ENCODE data around the gene PHB1. TPM values are rescaled to one million over a fixed set of nuclear protein-coding genes. Genes with fewer than 3 reads are reported as not detected.

PHB1 gene
- polyA plus RNA-seq, 1 of the 3 experiments (the other 2 are of a cell fraction): 379 TPM

- peak; percentile 37 for DNase-seq
- no peak for TF ChIP-seq USF1 (IDR thresholded peaks at IDR 0.05; ENCODE audit: borderline replicate concordance, low read depth)
- no peak for TF ChIP-seq TEAD4 (IDR thresholded peaks at IDR 0.05; ENCODE audit: borderline replicate concordance, insufficient read depth)
- TF ChIP-seq REST (IDR thresholded peaks at IDR 0.05; ENCODE audit: low read depth, low read length): no peak
- no peak for TF ChIP-seq RCOR1 (IDR thresholded peaks at IDR 0.05; ENCODE audit: low read length)
- TF ChIP-seq POLR2AphosphoS5 (IDR thresholded peaks at IDR 0.05; ENCODE audit: low read depth, low read length): no peak
- H3K9me2 ChIP-seq: no peaks in the 10 kb centered on the region
- H3F3A ChIP-seq (replicated peaks; ENCODE audit: insufficient read depth): no peaks in the 10 kb centered on the region
- WGBS (ENCODE audit: low lambda C conversion rate): 36% methylated on average over 4 of the region's 4 CpGs
- POLR2A ChIA-PET: interaction anchor here (0.9 to 1.8 kb wide), 4 partner anchors 46 to 120 kb away, joined by 3 to 8 read pairs (median 4); partner anchors contain the start of gene NGFR
- no peaks in the 10 kb centered on the region for H3K79me2 ChIP-seq (ENCODE audit: insufficient read depth)
- H3K36me3 ChIP-seq (replicated peaks in 1 of 2; ENCODE audit: control insufficient read depth in 1 of 2, insufficient read depth in 2 of 2, low read length in 1 of 2): no peaks in the 10 kb centered on the region
- no peak overlapping the region for H3K9ac ChIP-seq
- H4K20me1 ChIP-seq (ENCODE audit: insufficient read depth): no peaks in the 10 kb centered on the region
- no peak overlapping the region for H3K4me2 ChIP-seq
- H3K4me1 ChIP-seq (ENCODE audit: control insufficient read depth in 1 of 2, insufficient read depth in 2 of 2, low read depth in 1 of 2, low read length in 1 of 2): peaks cover 9 to 45% of the 10 kb centered on the region in 2 experiments; a peak in 2 of 4 replicates
- peak overlapping the region in 1 of 2 experiments; percentile 81; a peak in 2 of 4 replicates for H3K27ac ChIP-seq (ENCODE audit: low read depth in 2 of 2, low read length in 1 of 2)
- H3K27me3 ChIP-seq (ENCODE audit: insufficient read depth): peaks cover 16% of the 10 kb centered on the region; the same call in 1 of the 2 replicates
- no peaks in the 10 kb centered on the region for H3K9me3 ChIP-seq
- no peak overlapping the region for H3K4me3 ChIP-seq (ENCODE audit: low read depth in 2 of 2, low read length in 1 of 2)
- CTCF ChIA-PET: interaction anchor here (0.7 to 21.7 kb wide), 52 partner anchors 9 to 619 kb away, joined by 3 to 492 read pairs (median 10); partner anchors contain the start of genes NGFR, NXPH3 and PHB1
- H2AFZ ChIP-seq (ENCODE audit: low read depth): no peak overlapping the region
Observed at GRCh38 chr17:49435671-49436029, 21.0 kb upstream of the PHB1 start.

DNA sequence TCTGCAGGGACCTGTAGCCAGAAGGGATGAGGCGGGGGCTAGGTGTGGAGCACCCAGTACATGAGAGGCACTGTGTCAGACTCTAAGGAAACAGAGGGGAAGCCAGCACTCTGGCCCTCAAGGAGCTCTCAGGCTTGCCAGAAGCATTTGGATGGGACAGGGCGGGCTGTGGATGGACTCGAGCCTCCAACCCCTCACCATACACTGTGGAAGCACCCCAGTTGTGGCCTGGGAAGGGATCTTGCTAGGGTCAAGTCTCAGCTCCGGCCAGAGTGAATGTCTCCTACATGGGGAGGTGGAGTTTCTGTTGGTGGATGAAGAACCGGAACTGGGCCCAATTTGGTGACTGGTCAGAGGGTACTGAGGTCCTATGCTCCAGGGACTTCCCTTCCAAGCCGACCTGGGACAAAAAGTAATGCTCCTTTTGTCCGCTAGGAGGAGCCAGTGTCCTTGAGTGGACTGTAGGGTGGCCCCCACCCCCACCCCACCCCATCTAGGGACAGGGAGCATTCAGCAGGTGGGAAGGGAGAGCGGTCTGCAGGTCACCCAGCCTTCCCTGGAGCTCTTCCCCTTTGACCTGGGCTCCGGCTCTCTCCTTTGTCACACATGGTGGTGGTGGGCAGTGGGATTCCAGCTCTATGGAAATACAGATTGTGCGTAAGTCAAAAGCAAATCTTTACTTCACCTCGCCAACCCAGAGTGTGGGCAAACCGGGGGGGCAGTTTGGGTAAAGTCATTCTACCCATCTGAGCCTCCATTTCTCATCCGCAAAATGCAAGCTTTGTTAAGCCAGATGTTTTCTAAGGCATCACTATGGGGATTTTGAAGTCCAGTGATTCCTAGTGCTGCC is 20.4 kb upstream of the PHB1 start:
- no peak overlapping the region for H2AFZ ChIP-seq (ENCODE audit: low read depth)
- no peak overlapping the region for H3K4me2 ChIP-seq
- H3K4me3 ChIP-seq (ENCODE audit: low read depth in 2 of 2, low read length in 1 of 2): no peak overlapping the region
- peak overlapping the region in 1 of 2 experiments; percentile 81; a peak in 2 of 4 replicates for H3K27ac ChIP-seq (ENCODE audit: low read depth in 2 of 2, low read length in 1 of 2)
- H4K20me1 ChIP-seq (ENCODE audit: insufficient read depth): no peaks in the 10 kb centered on the region
- H3K9me3 ChIP-seq: no peaks in the 10 kb centered on the region
- ChIA-PET CTCF (interaction anchor here (0.6 to 21.7 kb wide), 61 partner anchors 9 to 1488 kb away, joined by 3 to 492 read pairs (median 8); partner anchors contain the start of genes NGFR, NXPH3 and PHB1), POLR2A (interaction anchor here (1.7 to 1.8 kb wide), 2 partner anchors 60 to 80 kb away, joined by 5 to 8 read pairs; partner anchors contain the start of gene NGFR)
- DNase-seq: peak; percentile 92
- TF ChIP-seq SMC3 (IDR thresholded peaks at IDR 0.05; ENCODE audit: low read depth, low read length) (peak; percentile 88), RAD21 (IDR thresholded peaks at IDR 0.05; ENCODE audit: low read length) (peak; percentile 86), PBX3 (IDR thresholded peaks at IDR 0.05) (no peak)
- TF ChIP-seq, protein P1, sequence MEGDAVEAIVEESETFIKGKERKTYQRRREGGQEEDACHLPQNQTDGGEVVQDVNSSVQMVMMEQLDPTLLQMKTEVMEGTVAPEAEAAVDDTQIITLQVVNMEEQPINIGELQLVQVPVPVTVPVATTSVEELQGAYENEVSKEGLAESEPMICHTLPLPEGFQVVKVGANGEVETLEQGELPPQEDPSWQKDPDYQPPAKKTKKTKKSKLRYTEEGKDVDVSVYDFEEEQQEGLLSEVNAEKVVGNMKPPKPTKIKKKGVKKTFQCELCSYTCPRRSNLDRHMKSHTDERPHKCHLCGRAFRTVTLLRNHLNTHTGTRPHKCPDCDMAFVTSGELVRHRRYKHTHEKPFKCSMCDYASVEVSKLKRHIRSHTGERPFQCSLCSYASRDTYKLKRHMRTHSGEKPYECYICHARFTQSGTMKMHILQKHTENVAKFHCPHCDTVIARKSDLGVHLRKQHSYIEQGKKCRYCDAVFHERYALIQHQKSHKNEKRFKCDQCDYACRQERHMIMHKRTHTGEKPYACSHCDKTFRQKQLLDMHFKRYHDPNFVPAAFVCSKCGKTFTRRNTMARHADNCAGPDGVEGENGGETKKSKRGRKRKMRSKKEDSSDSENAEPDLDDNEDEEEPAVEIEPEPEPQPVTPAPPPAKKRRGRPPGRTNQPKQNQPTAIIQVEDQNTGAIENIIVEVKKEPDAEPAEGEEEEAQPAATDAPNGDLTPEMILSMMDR (IDR thresholded peaks at IDR 0.05): peak; percentile 77
- H3K79me2 ChIP-seq (ENCODE audit: insufficient read depth): no peaks in the 10 kb centered on the region
- peaks cover 3 to 39% of the 10 kb centered on the region in 2 experiments; a peak in 2 of 4 replicates for H3K4me1 ChIP-seq (ENCODE audit: control insufficient read depth in 1 of 2, insufficient read depth in 2 of 2, low read depth in 1 of 2, low read length in 1 of 2)
- no peaks in the 10 kb centered on the region for H3F3A ChIP-seq (replicated peaks; ENCODE audit: insufficient read depth)
- H3K9me2 ChIP-seq: no peaks in the 10 kb centered on the region
- peaks cover 16% of the 10 kb centered on the region; the same call in 1 of the 2 replicates for H3K27me3 ChIP-seq (ENCODE audit: insufficient read depth)
- H3K36me3 ChIP-seq (replicated peaks in 1 of 2; ENCODE audit: control insufficient read depth in 1 of 2, insufficient read depth in 2 of 2, low read length in 1 of 2): no peaks in the 10 kb centered on the region
- H3K9ac ChIP-seq: no peak overlapping the region
- WGBS (ENCODE audit: low lambda C conversion rate): 42% methylated on average over 11 of the region's 13 CpGs

All from SK-N-SH (cell line).